KMS-11 (cell line): ENCODE data around the gene RBMXL2.

ENCODE experiments used
- H2AFZ ChIP-seq: fragments of 200-600 bp; sonication (generic); 2 replicates; pipeline ENCODE4 v1.6.1; 2016; ENCODE audit warnings: antibody characterized with exemption, mixed run types, low read depth
- H3K27ac ChIP-seq: fragments of 200-600 bp; sonication (generic); 2 replicates; pipeline ENCODE4 v1.6.1; 2016; ENCODE audit warnings: mild to moderate bottlenecking, mixed run types
- H3K27me3 ChIP-seq: fragments of 200-600 bp; sonication (generic); 2 replicates; pipeline ENCODE4 v1.6.1; 2017; ENCODE audit warnings: mild to moderate bottlenecking, low read depth, mixed run types, moderate library complexity; ENCODE audit not compliant: insufficient read depth
- H3K36me3 ChIP-seq: fragments of 200-600 bp; sonication (generic); 2 replicates; pipeline ENCODE4 v1.6.1; 2017; ENCODE audit warnings: mild to moderate bottlenecking, mixed run types; ENCODE audit not compliant: insufficient read depth
- H3K4me1 ChIP-seq: fragments of 200-600 bp; sonication (generic); 2 replicates; pipeline ENCODE4 v1.6.1; 2016; ENCODE audit warnings: mild to moderate bottlenecking, low read depth, mixed run types; ENCODE audit not compliant: poor library complexity, severe bottlenecking
- H3K4me2 ChIP-seq: fragments of 200-600 bp; sonication (generic); 2 replicates; pipeline ENCODE4 v1.7.0; 2016; ENCODE audit warnings: mild to moderate bottlenecking, mixed run types
- H3K4me3 ChIP-seq: fragments of 200-600 bp; sonication (generic); IDR thresholded peaks from 2 replicates; pipeline ENCODE4 v1.6.1; 2017; ENCODE audit warnings: low read depth, low read length, mixed read lengths; ENCODE audit not compliant: insufficient read depth
- H3K79me2 ChIP-seq: fragments of 200-600 bp; sonication (generic); 2 replicates; pipeline ENCODE4 v1.6.1; 2016; ENCODE audit warnings: low read depth, mixed run types; ENCODE audit not compliant: insufficient read depth
- H3K9ac ChIP-seq: fragments of 200-600 bp; sonication (generic); 2 replicates; pipeline ENCODE4 v1.6.1; 2016; ENCODE audit warnings: mild to moderate bottlenecking, mixed run types
- H4K20me1 ChIP-seq: fragments of 200-600 bp; sonication (generic); 2 replicates; pipeline ENCODE4 v1.6.1; 2016; ENCODE audit warnings: mild to moderate bottlenecking, mixed run types; ENCODE audit not compliant: insufficient read depth
- TF ChIP-seq, protein P1 (sequence below): fragments of 200-600 bp; sonication (generic); conservative IDR thresholded peaks from 2 replicates; pipeline ENCODE4 v1.6.1; 2017; ENCODE audit warnings: low read depth, mild to moderate bottlenecking, antibody characterized with exemption, low read length, moderate library complexity, mixed read lengths

The RBMXL2 gene

DNA sequence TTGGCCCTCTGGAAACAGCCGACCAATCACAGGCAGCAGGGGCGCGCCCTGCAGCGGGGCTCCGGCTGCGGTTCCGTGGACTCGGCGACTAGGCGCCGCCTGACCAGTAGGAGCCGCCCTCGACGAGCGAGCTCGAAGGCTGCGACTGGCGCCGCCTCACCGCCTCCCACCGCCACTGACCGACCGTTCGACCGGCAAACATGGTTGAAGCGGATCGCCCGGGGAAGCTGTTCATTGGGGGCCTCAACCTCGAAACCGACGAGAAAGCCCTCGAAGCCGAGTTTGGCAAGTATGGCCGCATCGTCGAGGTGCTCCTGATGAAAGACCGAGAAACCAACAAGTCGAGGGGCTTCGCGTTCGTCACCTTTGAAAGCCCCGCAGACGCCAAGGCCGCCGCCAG is at the start of gene RBMXL2:
Gene RBMXL2, plus strand, starts transcription at position 78 of the 400 bp plus-strand sequence. Its CDS starts 123 bp downstream, at position 201.
- Histone ChIP-seq H3K27me3 (no peaks in the 10 kb centered on the region), H3K36me3 (no peaks in the 10 kb centered on the region), H3K27ac (no peak within 1 kb of the TSS), H3K4me1 (no peaks in the 10 kb centered on the region), H3K4me2 (no peak within 1 kb of the TSS), H3K9ac (no peak within 1 kb of the TSS), H4K20me1 (no peaks in the 10 kb centered on the region), H2AFZ (no peak within 1 kb of the TSS), H3K79me2 (no peaks in the 10 kb centered on the region), H3K4me3 (no peak within 1 kb of the TSS)
- TF ChIP-seq, protein P1, sequence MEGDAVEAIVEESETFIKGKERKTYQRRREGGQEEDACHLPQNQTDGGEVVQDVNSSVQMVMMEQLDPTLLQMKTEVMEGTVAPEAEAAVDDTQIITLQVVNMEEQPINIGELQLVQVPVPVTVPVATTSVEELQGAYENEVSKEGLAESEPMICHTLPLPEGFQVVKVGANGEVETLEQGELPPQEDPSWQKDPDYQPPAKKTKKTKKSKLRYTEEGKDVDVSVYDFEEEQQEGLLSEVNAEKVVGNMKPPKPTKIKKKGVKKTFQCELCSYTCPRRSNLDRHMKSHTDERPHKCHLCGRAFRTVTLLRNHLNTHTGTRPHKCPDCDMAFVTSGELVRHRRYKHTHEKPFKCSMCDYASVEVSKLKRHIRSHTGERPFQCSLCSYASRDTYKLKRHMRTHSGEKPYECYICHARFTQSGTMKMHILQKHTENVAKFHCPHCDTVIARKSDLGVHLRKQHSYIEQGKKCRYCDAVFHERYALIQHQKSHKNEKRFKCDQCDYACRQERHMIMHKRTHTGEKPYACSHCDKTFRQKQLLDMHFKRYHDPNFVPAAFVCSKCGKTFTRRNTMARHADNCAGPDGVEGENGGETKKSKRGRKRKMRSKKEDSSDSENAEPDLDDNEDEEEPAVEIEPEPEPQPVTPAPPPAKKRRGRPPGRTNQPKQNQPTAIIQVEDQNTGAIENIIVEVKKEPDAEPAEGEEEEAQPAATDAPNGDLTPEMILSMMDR = no peak

DNA sequence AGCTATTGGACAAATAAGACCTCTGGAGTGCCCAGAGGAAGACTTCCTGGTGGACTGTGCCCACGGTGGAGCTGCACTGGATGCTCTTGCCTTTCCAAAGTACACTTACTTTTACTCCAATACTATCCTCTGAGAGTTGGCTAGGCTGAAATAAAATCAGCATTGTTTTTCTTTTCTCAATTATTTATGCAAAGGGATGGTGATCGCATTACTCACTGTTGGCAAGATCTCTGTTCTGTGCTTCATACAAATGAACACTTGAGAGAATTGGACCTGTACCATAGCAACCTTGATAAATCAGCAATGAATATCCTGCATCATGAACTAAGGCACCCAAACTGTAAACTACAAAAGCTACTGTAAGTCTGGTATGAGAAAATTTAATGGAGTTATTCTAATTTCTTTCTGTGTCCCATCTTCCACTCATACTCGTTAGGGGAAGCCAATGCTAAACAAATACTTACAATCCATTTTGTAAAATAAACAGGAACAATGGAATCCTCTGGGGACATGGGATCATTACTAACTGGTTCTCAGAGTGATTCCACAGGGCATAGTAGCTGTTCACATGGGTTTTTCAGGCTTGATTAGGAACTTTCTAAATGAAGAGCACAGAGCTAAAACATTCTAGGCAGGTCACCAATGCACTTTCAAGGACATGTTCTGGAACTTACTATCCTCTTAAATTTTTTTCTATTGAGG is 42.2 kb upstream of the RBMXL2 start:
- Histone ChIP-seq H3K4me2 (no peak overlapping the region), H3K9ac (no peak overlapping the region), H2AFZ (no peak overlapping the region), H3K27me3 (no peaks in the 10 kb centered on the region), H3K27ac (no peak overlapping the region), H3K79me2 (no peaks in the 10 kb centered on the region), H4K20me1 (no peaks in the 10 kb centered on the region), H3K4me3 (no peak overlapping the region), H3K4me1 (peaks cover 3% of the 10 kb centered on the region), H3K36me3 (no peaks in the 10 kb centered on the region)
- TF ChIP-seq, protein P1 = no peak

DNA sequence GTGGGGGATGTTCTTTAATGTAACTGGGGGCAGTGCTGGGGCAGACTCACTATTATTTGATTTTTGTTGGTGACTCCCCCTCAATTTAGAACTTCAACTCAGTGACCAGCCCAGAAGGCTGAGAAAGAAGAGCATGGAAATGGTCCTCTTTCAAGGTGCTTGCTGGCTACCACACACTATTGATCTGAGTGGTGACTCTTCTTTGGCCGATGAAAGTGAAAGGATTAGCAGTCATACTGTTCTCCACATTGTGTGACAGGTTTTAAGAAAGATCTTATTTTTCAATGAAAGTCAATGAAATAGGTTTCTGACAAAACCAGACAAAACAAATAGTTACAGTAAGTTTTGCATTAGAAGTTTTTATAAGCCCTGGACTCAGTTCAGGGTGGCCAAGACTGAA is 38.6 kb upstream of the RBMXL2 start:
- Histone ChIP-seq H4K20me1 (no peaks in the 10 kb centered on the region), H3K4me3 (no peak overlapping the region), H3K4me1 (peaks cover 3% of the 10 kb centered on the region), H3K36me3 (no peaks in the 10 kb centered on the region), H2AFZ (no peak overlapping the region), H3K27me3 (no peaks in the 10 kb centered on the region), H3K27ac (no peak overlapping the region), H3K9ac (no peak overlapping the region), H3K4me2 (no peak overlapping the region), H3K79me2 (no peaks in the 10 kb centered on the region)
- TF ChIP-seq, protein P1 = no peak

DNA sequence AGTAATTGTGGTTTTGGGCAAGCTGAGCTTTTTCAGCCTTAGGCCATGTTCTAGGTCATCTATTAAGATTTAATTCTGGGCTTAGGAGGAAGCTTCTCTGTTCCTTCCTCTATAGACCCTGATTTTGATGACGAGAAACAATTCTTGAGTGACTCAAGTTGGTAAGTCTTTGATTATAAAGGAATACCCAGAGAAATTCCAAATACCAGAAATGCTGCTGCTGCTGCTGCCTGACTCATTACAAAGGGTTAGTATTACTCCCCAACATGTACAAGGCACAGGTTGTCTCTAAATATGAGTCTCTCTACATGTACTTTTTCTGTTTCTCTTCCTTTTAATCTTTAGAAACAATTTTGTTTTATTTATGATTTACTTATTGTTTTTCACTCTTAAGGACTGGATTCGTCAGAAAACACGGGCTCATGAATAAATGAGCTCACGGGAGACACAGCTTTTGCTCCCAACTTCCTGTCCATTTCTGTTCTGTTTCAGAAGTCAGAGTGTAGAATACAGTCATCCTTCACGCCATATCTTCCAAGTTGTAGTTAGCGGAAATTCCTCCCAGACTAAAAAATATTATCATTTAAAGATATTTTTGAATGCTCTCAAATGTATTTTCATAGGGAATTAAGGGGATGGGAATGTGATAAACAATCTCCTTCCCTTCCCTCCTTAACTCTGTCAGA is 31.8 kb upstream of the RBMXL2 start:
- H3K4me3 ChIP-seq = no peak overlapping the region
- no peak overlapping the region for H3K9ac ChIP-seq
- no peaks in the 10 kb centered on the region for H3K36me3 ChIP-seq
- H2AFZ ChIP-seq = no peak overlapping the region
- no peak overlapping the region for H3K27ac ChIP-seq
- H3K4me2 ChIP-seq = no peak overlapping the region
- no peaks in the 10 kb centered on the region for H3K4me1 ChIP-seq
- H4K20me1 ChIP-seq = no peaks in the 10 kb centered on the region
- TF ChIP-seq, protein P1 = no peak
- no peaks in the 10 kb centered on the region for H3K79me2 ChIP-seq
- no peaks in the 10 kb centered on the region for H3K27me3 ChIP-seq
